Stimulated activated CD4-positive, alpha-beta T cell treated with anti-CD3 and anti-CD28 coated beads, Interleukin-4, amount 100 ng/mL, for 1 hour (primary cell): ENCODE results near the gene NEFH.
"Not testable (repeated sequence)": the region's sequence is repeated elsewhere in the genome, so short reads cannot be mapped to it uniquely, and the experiment has no call there.

Source experiments
- DNase-seq: peaks from one replicate; pipeline ENCODE4 v3.0.0-alpha.2; 2020

The NEFH gene

GRCh38 chr22:29469755-29470154 is 10.3 kb upstream of the NEFH start:
- no peak for DNase-seq

DNA sequence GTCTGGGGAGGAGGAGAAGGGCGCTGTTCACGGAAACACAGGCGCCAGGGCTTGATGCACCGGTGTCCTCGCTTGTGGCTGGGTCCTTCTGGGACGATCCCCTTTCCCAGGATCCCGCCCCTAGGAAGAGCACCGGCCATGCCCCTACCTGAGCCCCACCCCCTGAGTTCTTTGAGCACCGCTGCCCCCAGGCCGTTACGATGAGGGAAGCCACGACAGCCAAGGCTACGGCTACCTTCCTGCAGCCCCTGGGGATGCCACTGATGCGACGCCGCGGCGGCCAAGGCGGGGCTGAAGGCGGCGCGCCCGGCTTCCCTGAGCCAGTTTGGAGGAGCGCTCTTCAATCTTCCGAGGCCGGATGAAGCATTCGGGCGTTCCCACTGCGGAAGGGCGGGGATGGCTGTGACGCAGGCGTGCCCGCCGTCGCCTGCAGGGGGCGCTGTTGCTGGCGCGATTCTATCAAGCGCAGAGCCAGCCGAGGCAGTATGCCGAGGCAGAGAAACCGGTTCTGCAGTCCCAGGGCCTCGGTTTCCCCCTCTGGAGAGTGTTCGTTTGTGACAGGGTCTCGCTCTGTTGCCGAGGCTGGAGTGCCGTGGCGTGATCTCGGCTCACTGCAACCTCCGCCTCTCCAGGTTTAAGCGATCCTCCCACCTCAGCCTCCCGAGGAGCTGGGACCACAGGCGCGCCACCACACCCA is 9.7 kb upstream of the NEFH start:
- DNase-seq = peak; percentile 70

DNA sequence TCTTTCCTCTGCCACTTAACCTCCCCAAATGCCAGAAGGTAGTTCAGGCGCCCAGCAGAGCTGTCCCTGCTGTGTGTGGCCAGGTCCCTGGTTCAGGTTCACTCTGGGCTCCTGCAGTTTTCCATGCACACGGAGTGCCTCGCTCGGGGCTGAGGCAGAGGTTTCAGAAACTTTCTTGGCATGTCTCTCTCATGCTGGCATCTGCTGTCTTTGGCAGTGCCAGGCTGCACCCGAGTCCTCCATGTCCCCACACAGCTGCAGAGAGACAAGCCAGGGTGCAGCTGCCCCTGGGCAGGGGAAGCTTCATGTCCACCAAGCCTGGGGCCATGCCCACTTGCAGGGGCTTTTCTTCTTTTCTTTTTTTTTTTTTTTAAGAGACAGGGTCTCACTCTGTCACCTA is 7.0 kb upstream of the NEFH start:
- no peak for DNase-seq

DNA sequence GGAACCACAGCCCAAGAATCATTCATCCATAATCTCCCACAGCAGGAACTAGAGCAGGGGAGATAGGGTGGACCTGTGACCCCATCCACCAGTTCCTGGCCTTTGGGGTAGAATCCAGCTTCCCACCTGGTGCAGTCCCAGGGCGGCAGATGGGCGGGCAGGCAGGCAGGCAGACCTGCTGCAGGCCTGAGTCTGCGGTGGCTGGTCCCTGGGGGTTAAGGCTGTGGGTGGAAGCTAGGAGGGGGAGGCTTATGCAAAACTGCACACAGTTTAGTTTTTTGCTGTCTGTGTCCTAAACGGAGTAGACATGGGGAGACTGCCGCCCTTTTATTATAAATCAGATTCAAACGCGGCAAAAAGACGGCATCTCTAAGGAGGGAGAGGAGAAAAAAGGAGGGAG is 4.5 kb upstream of the NEFH start:
- no peak for DNase-seq

DNA sequence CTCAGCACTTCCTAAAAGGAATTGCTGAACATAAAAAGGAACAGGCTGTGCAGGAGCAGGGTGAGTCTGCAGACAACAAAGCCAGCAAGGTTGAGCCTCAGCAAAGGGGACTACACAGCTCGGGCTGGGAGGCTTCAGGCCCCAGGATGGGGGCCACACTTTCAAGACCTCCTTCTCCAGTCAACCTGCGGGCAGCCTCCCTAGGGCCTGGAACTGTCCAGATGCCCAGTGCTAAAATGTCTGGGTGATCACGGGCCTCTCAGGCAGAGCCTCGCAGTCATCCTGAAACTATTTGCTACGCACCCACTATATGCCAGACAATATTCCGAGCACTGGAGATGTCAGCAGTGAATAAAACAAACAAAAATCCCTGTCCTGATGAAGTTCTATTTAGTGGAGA is 3.9 kb upstream of the NEFH start:
- DNase-seq = no peak

GRCh38 chr22:29477723-29478318 is 2.2 kb upstream of the NEFH start:
- no peak for DNase-seq

DNA sequence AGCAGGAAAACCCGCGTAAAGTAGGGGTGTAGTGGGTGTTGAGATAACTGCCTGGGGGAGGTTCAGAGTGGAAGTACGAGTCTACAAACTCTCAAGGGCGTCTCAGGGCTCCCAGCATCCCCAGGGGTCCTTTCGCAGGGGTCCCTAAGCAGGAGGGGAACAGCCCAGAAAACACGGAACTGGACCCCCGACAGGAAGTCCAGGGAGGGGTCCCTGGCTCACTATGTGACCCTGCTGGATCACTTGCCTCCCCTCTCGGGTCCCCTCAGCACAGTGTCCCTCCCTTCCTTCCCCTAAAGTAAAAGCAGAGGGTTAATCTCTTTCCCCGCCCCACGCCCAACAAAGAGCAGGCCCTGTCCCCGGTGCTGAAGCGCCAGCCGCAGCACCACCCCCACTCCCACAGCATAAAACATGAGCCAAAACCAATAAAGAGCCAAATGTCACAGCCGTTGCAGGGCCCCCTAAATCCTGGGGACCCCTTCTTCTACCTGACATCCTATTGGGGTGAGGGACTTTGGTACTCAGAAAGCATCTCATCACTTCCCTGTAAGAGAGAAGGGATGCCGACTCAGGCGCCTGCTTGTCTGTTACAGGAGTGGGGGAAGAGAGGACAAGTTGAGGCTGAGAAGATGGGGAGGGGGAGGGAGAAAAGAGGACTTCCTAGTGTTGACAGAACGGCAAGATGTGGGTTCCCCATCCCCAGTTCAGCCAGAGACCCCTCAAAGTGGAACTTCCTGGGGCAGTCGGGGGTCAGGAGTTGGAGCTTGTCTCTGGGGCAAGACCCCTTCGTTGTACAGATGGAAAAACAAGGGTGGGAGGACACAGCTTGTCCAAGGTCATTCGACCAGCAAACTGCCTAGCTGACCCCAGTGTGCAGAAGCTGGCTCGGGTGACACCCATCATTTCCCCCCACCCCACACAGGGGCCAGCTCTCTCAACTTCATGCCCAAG is 1.4 kb upstream of the NEFH start:
- peak; percentile 39 for DNase-seq

- no peak for DNase-seq
Observed at GRCh38 chr22:29480262-29480511, 169 bp downstream of the NEFH start.

GRCh38 chr22:29480512-29481264 is 670 bp downstream of the NEFH start:
- peak; percentile 27 for DNase-seq

- no peak for DNase-seq
Observed at GRCh38 chr22:29481265-29482000, 1.4 kb downstream of the NEFH start.

DNA sequence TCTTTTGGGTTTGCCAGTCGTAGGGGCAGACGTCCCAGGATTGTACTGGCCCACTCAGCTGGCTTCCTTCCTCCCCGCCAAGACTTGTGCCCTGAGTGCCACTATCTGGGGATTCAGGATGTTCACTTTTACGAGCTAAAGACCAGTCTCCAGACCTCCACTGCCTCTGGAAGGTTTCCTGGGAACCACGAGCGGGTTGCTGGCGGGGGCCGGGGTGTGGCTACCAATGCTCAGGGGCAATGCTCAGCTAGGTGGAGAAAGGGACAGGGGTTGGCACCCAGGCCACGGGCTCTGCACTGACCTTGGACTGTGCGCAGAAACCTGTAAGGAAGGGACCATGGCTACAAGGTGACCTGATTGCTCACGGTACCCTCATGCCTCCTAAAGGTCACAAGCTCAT is 2.2 kb downstream of the NEFH start:
- DNase-seq = no peak

GRCh38 chr22:29482726-29483125 is 2.7 kb downstream of the NEFH start:
- no peak for DNase-seq

GRCh38 chr22:29483254-29483653 is 3.2 kb downstream of the NEFH start:
- no peak for DNase-seq

- no peak for DNase-seq
Observed at GRCh38 chr22:29484642-29485041, 4.6 kb downstream of the NEFH start.

- DNase-seq = no peak
Observed at GRCh38 chr22:29485448-29485847, 5.4 kb downstream of the NEFH start.

DNA sequence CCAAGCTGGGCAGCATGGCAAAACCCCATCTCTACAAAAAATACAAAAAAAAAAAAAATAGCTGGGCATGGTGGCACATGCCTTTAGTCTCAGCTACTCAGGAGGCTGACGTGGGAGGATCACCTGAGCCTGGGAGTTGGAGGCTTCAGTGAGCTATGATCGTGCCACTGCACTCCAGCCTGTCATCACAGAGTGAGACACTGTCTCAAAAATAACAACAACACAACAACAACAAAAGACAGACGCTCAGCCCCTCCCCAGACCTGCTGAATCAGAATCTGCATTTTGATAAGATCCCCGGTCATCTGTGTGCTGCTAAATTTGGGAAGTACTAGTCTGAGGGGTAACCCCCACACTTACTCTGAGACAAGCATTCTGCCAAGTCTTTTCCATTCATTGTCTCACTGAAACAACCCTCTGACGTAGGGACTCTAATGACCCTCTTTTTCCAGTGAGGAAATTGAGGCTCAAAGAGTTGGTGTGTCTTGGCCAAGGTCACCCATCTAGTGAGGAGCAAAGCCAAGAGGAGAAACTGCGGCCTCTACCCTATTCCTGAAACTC is 7.5 kb downstream of the NEFH start:
- DNase-seq = no peak

DNA sequence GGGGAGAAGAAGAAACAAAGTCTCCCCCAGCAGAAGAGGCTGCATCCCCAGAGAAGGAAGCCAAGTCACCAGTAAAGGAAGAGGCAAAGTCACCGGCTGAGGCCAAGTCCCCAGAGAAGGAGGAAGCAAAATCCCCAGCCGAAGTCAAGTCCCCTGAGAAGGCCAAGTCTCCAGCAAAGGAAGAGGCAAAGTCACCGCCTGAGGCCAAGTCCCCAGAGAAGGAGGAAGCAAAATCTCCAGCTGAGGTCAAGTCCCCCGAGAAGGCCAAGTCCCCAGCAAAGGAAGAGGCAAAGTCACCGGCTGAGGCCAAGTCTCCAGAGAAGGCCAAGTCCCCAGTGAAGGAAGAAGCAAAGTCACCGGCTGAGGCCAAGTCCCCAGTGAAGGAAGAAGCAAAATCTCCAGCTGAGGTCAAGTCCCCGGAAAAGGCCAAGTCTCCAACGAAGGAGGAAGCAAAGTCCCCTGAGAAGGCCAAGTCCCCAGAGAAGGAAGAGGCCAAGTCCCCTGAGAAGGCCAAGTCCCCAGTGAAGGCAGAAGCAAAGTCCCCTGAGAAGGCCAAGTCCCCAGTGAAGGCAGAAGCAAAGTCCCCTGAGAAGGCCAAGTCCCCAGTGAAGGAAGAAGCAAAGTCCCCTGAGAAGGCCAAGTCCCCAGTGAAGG is 9.2 kb downstream of the NEFH start:
- not testable (repeated sequence) for DNase-seq

- no peak for DNase-seq
Observed at GRCh38 chr22:29491012-29491411, 11.0 kb downstream of the NEFH start.

- no peak for DNase-seq
Observed at GRCh38 chr22:29493636-29494035, 13.6 kb downstream of the NEFH start.

GRCh38 chr22:29499852-29500251 is 19.8 kb downstream of the NEFH start:
- no peak for DNase-seq

- no peak for DNase-seq
Observed at GRCh38 chr22:29503811-29504372, 23.9 kb downstream of the NEFH start.
